Breast epithelium (tissue), 4 donors: ENCODE data around the gene GRIA3. TPM values are rescaled to one million over a fixed set of nuclear protein-coding genes. Genes with fewer than 3 reads are reported as not detected.

Experiments used
- DNase-seq, 2 donors: peaks; one replicate each; pipeline ENCODE4 v3.0.0-alpha.2; 2019; ENCODE audit warnings: low spot score in 2 of 2
- H3K27ac ChIP-seq, 2 donors: fragments of 200-600 bp; sonication (generic) in 1 of 2; one replicate each; pipeline ENCODE4 v1.5.1; 2016 to 2019; ENCODE audit warnings: mild to moderate bottlenecking in 1 of 2
- H3K27me3 ChIP-seq, 2 donors: fragments of 200-600 bp; sonication (generic) in 1 of 2; one replicate each; pipeline versions ENCODE4 v1.5.1 to v1.6.0; 2017 to 2019; ENCODE audit warnings: control low read depth in 1 of 2, mild to moderate bottlenecking in 1 of 2
- H3K36me3 ChIP-seq: fragments of 200-600 bp; one replicate; pipeline ENCODE4 v1.5.1; 2019
- H3K4me1 ChIP-seq, 2 donors: fragments of 200-600 bp; sonication (generic); one replicate each; pipeline ENCODE4 v1.5.1; 2016 to 2019; ENCODE audit warnings: control low read depth in 1 of 2
- H3K4me3 ChIP-seq, 3 donors: fragments of 200-600 bp; sonication (generic); 1 replicate in 2 of 3; 2 replicates in 1 of 3; pipeline ENCODE4 v1.5.1; 2016 to 2019; ENCODE audit warnings: mild to moderate bottlenecking in 3 of 3, moderate library complexity in 2 of 3
- H3K9me3 ChIP-seq, 2 donors: fragments of 200-600 bp; sonication (generic) in 1 of 2; one replicate each; pipeline ENCODE4 v1.5.1; 2016 to 2019; ENCODE audit warnings: control low read depth in 1 of 2
- CTCF ChIP-seq, 3 donors: fragments of 450-650 bp; IDR thresholded peaks; one replicate each; pipeline ENCODE4 v1.5.1; 2016 to 2017; ENCODE audit warnings: antibody characterized with exemption in 3 of 3, mild to moderate bottlenecking in 3 of 3, moderate library complexity in 3 of 3
- POLR2A ChIP-seq: fragments of 450-650 bp; IDR thresholded peaks from one replicate; pipeline ENCODE4 v1.6.1; 2016; ENCODE audit warnings: antibody characterized with exemption, mild to moderate bottlenecking, moderate library complexity
- POLR2AphosphoS5 ChIP-seq, 3 donors: sonication (generic); formaldehyde crosslinking; IDR thresholded peaks; one replicate each; pipeline ENCODE4 v1.6.1; 2017; ENCODE audit warnings: antibody characterized with exemption in 3 of 3
- intact Hi-C: fragments of 100-400 bp; cut with DNase I; formaldehyde crosslinking; loops from one replicate; pipeline ENCODE4 v1.15.1; 2023; ENCODE audit warnings: low total_unique reads
- total RNA-seq, 3 donors: library from RNA; depleted of rRNA; stranded (reverse); fragments of >200 nt; gene quantifications; one replicate each; pipeline ENCODE4 v1.1.0, GENCODE V29; 2016

The GRIA3 gene
- total RNA-seq, 3 donors from 2014 or later: 0.98 to 2.6 (median 1.9) TPM

- no peak for DNase-seq
- H3K27me3 ChIP-seq: peaks cover 0 to 3% of the 10 kb centered on the region in 2 donors
- H3K27ac ChIP-seq: no peak overlapping the region
- H3K9me3 ChIP-seq: no peaks in the 10 kb centered on the region
- H3K36me3 ChIP-seq: no peaks in the 10 kb centered on the region
- H3K4me1 ChIP-seq: no peaks in the 10 kb centered on the region
- TF ChIP-seq POLR2A (no peak), CTCF (IDR thresholded peaks at IDR 0.05) (no peak), POLR2AphosphoS5 (IDR thresholded peaks at IDR 0.05) (no peak)
- intact Hi-C loops: no loop called here
- H3K4me3 ChIP-seq: no peak overlapping the region
These were observed 72.3 kb downstream of the GRIA3 start for GRCh38 chrX:123256378-123256777.

- intact Hi-C loops: no loop called here
- Histone ChIP-seq H3K27me3 (peaks cover 0 to 3% of the 10 kb centered on the region in 2 donors), H3K36me3 (no peaks in the 10 kb centered on the region), H3K9me3 (no peaks in the 10 kb centered on the region), H3K4me3 (no peak overlapping the region), H3K4me1 (no peaks in the 10 kb centered on the region), H3K27ac (no peak overlapping the region)
- TF ChIP-seq POLR2AphosphoS5 (IDR thresholded peaks at IDR 0.05) (no peak), CTCF (IDR thresholded peaks at IDR 0.05) (no peak), POLR2A (no peak)
- DNase-seq: no peak
These were observed 76.9 kb downstream of the GRIA3 start for GRCh38 chrX:123260920-123261418.

GRCh38 chrX:123263270-123263669 is 79.2 kb downstream of the GRIA3 start:
- TF ChIP-seq CTCF (IDR thresholded peaks at IDR 0.05) (no peak), POLR2A (no peak), POLR2AphosphoS5 (IDR thresholded peaks at IDR 0.05) (no peak)
- H3K9me3 ChIP-seq: no peaks in the 10 kb centered on the region
- no peak for DNase-seq
- intact Hi-C loops: no loop called here
- H3K4me3 ChIP-seq: no peak overlapping the region
- H3K27ac ChIP-seq: no peak overlapping the region
- peaks cover 0 to 7% of the 10 kb centered on the region in 2 donors for H3K27me3 ChIP-seq
- no peaks in the 10 kb centered on the region for H3K4me1 ChIP-seq
- H3K36me3 ChIP-seq: no peaks in the 10 kb centered on the region

- no peak for DNase-seq
- Histone ChIP-seq H3K4me1 (no peaks in the 10 kb centered on the region), H3K4me3 (no peak overlapping the region), H3K36me3 (no peaks in the 10 kb centered on the region), H3K9me3 (no peaks in the 10 kb centered on the region), H3K27me3 (peaks cover 0 to 4% of the 10 kb centered on the region in 2 donors), H3K27ac (no peak overlapping the region)
- no peak for TF ChIP-seq POLR2A
- TF ChIP-seq CTCF (IDR thresholded peaks at IDR 0.05): no peak
- no peak for TF ChIP-seq POLR2AphosphoS5 (IDR thresholded peaks at IDR 0.05)
- intact Hi-C loops: no loop called here
These were observed 79.7 kb downstream of the GRIA3 start for GRCh38 chrX:123263747-123264146.

GRCh38 chrX:123267220-123267619 is 83.1 kb downstream of the GRIA3 start:
- intact Hi-C loops: no loop called here
- peaks cover 0 to 6% of the 10 kb centered on the region in 2 donors for H3K27me3 ChIP-seq
- TF ChIP-seq CTCF (IDR thresholded peaks at IDR 0.05) (no peak), POLR2A (no peak)
- no peaks in the 10 kb centered on the region for H3K36me3 ChIP-seq
- no peaks in the 10 kb centered on the region for H3K9me3 ChIP-seq
- DNase-seq: no peak
- no peaks in the 10 kb centered on the region for H3K4me1 ChIP-seq
- H3K27ac ChIP-seq: no peak overlapping the region
- H3K4me3 ChIP-seq: no peak overlapping the region
